H1 (cell line): ENCODE data around the gene TIGD6. TPM values are rescaled to one million over a fixed set of nuclear protein-coding genes. Genes with fewer than 3 reads are reported as not detected.

Experiments
- GTF2F1 ChIP-seq: IDR thresholded peaks from 2 replicates; pipeline ENCODE4 v1.6.1; 2012; ENCODE audit warnings: low read depth, low read length, improper control_type of control experiment, borderline replicate concordance
- JUN ChIP-seq: IDR thresholded peaks from 2 replicates; pipeline ENCODE4 v1.6.1; 2011; ENCODE audit warnings: low read depth, mild to moderate bottlenecking, improper control_type of control experiment, low read length
- NRF1 ChIP-seq: IDR thresholded peaks from 2 replicates; pipeline ENCODE4 v1.6.1; 2011; ENCODE audit warnings: mild to moderate bottlenecking, low read depth, low read length, improper control_type of control experiment
- polyA plus RNA-seq, 7 experiments: library from polyadenylated mRNA; depleted of rRNA in 3 of 7; stranded (reverse) in 5 of 7; unstranded in 2 of 7; fragments of >200 nt in 5 of 7; fragments of 200-250 nt in 2 of 7; gene quantifications; 1 replicate in 5 of 7; 2 replicates in 1 of 7; 4 replicates in 1 of 7; pipeline versions ENCODE4 v1.2.1 to v1.2.3, GENCODE V29; 2011 to 2013; ENCODE audit warnings: missing spikeins in 2 of 7, mixed read lengths in 2 of 7
- total RNA-seq: library from RNA; stranded (reverse); fragmentation: NEBNext Ultra II Directional; extraction: Animal tissue kit (Norgen Biotek cat#: 25700); gene quantifications from 2 replicates; pipeline ENCODE4 v1.2.1, GENCODE V29; 2021

TIGD6 gene
- total and polyA plus RNA-seq, 2 of the 8 experiments (the other 6 are each of a cell fraction or from before 2014, with no cell fraction given) = 1.3 to 2.4 TPM

DNA sequence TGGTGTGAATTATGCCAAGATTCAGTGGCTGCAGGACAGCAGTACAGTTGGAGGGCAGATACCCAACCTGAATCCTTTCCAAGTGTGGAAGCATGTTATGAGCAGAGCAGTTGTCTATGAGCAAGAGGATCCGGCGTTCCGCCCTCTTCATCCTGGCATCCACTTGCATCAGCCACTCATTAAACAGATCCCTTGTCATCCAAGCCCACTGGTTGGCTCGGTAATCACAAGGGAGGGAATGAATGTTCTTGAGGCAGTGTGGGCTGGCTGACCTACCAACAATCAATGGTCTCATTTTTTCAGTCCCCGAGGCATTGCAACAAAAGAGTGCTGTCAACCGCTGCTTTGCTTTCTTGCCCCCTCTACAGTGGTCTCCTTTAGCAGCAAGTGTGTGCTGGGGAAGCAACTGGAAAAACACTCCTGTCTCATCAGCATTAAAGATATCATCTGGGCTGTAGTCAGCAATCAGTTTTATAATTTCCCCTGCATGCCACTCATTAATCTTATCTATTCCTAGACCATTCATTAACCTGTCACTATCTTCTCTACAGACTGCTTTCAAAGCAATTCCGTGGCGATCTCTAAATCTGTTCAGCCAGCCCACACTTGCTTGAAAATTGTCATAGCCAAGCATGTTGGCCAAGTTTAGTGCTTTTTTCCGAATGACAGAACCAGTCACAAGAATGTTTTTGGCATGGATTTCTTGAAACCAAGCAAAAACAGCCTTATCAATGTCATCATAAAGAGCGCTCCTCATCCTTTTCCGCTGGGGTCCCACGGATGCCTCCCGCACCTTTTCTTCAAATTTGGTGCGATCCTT lies 4.9 kb downstream of the TIGD6 start (continued):
- TF ChIP-seq NRF1 (no peak), JUN (no peak), GTF2F1 (no peak)
